T-helper 9 cell (primary cell): Measurements from ENCODE around the gene OGA.

Experiments used
- DNase-seq: peaks from one replicate; pipeline ENCODE4 v3.0.0-alpha.2; 2020

Gene OGA

DNA sequence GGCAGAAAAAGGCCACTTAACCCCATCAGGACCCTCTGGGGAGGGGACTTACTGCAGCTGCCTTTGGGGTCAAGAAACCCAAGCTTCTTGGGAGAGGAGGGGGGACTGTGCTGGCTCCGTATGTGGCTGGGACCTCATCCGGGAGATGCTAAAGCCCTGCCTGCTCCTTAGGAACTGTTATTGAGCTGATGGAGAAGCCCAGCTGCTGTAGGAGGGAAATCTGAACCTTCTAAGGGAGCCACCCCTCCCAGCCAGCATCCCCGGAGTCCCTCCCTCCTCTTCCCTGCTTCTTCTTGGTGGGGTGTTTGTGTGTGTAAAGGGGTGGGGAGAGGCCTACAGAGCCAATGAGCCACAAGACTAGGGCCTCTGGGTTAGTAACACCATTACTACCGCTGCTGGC lies 17.1 kb upstream of the OGA start:
- DNase-seq, result no peak

DNA sequence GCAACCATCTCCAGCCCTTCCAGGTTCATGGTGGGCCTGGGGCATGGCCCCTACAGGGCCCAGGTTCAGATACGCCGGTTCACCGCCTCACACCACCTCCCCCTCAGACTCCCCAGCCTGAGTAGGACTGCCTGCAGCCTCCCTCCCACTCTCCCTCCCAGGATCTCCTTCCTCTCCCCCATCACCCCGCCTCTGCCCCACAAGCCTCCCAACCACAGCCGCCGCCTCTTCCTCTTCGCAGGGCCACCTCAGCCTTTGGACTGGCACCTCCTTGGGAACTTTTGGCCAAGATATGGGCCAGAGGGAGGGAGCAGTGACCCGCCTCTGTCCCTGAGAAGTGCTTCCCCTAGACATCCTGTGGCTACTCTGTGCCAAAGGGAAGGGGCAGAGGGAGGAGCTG lies 16.1 kb upstream of the OGA start:
- no peak for DNase-seq

DNA sequence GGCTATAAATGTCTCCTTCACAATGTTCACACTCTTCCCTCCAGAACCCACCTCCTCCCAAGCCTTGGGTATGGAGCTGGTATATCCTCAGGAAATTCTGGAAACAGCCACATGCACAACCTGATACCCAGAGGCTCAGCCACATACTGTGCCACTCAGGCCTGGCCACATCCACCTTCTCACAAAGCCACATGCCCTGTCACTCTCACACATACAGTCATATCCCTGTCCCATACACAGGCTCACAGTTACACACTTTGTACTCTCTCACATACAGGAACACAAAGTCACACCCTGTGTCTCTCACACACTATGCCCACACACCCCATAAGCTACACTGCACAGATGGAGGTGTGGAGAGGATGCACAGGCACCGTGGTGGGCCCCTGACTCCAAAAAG lies 15.2 kb upstream of the OGA start:
- DNase-seq, result no peak

DNA sequence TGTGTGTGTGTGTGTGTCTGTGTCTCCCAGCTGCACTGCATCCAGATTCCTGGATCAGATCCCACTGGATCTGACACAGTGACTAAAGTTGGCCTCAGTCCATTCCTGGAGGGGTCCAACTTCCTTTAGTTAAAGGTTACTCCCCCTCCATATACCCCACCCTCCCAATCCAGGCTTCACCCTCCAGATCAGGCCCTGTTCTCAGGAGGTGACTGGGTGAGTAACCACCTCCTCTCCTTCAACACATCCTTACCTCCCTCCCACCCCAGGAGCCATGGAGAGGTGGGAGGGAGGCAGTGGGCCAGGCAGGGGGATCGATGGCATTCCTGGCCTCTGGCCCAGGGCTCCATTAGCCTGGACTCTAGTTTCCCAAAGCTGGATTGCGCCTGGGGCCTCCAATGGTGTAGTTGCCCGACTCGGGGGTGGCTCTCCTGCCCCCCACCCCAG lies 14.1 kb upstream of the OGA start:
- DNase-seq, result no peak

DNA sequence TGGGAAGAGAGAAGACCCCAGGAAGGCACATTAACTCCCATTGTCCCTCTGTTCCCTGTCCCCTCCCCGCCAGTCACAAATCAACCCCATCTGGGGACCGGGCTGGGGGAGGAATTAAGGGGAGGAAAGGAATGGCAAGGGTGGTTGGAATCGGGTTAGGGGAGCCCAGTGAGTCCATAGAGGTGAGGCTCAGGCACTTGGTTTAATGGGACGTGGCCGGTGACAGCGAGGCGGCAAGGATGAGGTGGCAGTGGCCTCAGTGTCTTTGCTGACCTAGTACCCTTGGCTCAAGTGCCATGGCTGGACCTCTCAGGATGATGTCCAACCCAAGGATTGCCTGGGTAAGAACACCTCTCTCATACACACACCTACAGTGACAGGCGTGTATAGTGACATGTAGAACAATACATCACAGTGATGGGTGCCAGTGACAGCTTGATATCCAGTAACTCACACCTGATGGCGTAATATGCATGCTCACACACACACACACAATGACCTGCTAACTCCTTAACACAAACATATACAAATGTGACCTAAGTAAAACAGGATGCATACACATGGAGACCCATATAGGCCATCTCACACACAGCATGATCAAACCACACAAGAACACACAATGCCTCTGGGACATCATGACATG lies 13.0 kb upstream of the OGA start:
- no peak for DNase-seq

DNA sequence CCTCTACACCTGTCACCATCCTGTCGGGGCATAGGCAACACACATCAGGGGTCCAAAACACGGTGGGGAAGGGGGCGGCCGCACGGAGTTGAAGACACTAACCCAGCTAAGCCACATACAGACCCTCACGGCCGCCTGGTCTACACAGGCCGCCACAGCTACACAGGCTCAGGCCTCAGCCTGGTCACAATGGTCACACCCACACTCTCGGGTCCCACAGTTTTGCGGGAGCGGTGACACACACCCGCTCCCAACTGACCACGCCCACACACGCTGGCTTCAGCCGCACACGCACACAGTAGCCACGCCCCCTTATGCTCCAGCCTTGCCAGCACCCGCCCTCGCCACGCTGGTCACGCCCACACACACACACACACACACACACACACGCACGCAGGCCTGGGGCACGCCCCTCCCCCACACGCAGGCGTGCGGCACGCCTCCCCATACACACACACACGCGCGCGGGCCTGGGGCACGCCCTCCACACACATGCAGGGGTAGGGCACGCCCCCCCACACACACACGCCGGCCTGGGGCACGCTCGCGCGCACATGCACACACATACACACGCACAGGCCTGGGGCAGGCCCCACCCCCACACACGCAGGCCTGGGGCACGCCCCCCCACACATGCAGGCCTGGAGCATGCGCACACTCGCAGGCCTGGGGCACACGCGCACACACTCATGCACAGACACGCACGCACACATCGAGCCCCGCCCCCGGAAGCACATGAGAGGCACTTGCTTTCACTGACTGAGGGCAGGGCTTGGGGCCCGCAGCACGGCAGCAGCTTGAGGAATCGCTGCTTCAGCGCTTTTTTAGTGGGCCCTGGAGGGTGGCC lies 12.3 kb upstream of the OGA start:
- peak; percentile 95 for DNase-seq

DNA sequence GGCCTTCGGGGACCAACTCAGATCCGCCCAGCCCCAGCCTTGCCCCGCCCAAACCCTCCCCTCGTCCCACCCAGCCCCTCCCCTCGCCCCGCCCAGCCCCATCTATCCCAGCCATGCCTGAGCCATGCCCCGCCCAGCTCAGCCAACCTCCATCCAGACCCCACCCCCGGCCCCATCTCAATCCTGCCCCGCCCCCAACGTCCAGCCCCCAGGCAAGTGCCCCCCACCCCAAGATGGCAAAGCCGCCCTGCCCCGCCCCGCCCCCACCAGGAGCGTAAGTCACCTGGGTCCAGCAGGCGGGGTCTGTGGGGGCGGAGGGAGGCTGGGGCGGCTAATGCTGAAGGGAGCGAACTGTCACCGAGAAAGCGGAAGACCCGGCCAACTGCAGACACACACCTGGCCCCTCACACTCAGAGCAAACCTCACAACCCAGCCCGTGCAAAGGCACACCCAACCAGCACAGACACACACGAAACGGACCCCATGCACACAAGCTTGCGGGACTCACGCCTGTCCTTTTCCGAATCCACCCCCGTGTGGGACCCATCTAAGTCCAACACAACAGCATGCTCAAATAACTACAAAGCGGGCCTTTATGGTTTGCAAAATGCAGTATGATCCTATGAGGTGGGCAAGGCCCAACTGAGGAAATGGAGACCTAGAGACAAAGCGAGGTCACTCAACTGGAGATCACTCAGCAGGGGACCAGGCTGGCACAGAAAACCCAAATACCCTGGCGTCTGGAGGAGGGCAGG lies 11.5 kb upstream of the OGA start:
- peak; percentile 64 for DNase-seq

DNA sequence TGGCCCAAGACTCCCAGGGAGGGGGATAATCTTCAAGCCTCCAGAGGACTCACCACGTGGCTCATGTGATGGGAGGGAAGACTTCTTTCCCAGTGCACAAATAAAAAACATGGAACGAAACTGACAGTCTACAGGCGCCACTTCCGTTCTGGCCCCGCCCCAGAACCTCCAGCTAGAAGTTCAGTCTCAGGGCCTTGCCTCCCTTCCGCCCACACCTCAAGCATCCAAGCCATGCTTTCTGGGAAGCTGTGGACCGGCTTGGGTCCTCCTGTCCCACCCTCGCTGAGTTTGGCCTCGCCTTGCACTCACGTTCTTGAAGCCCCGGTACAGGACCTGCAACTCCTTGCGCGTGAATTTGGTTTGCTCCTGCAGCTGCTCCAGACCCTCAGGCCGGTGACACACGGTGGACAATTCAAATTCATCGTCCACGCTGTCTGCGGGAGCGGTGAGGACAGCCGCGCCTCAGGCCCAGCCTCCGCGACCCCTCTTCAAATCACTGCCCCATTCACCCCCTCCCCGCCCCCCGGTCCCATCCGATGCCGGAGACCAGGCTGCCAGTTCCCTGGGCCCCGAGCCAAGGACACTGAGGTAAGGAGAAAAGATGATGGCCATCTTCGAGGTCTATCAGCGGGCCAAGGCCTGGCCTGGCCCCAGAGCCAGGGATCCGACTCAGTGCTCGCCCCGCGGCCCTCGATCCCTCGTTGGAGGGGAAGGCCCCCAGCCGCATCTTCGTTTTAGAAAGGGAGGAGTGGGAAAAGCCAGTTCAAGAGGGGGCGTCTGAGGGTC lies 10.7 kb upstream of the OGA start:
- no peak for DNase-seq

DNA sequence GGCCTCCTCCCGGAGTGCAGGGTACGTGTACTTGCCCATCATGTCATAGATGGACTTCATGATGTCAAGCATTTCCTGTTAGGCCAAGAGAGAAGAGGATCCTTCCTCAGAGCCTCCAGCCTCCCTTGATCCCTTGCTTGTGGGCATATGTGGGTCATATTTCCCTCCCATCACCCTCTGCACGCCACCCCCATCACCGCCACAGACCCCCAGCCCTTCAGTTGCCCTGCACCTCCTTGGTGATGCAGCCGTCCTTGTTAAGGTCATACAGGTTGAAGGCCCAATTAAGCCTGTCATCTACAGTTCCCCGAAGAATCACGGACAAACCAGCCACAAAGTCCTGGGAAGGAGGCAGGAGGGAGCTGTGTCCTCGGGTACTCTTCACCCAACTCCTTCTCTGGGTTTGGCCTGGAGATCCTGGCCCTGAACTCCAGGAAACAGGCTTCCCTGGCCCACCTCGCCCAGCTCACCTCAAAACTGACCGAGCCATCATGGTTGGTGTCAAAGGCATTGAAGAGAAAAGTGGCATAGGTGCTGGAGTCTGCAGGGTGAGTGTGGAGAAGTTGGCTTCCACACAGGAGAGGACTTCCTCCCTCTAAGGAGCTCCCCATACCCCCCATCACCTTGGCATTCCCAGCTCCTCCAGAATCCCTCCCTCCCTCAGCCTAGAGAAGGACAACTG lies 9.8 kb upstream of the OGA start:
- DNase-seq, result no peak

DNA sequence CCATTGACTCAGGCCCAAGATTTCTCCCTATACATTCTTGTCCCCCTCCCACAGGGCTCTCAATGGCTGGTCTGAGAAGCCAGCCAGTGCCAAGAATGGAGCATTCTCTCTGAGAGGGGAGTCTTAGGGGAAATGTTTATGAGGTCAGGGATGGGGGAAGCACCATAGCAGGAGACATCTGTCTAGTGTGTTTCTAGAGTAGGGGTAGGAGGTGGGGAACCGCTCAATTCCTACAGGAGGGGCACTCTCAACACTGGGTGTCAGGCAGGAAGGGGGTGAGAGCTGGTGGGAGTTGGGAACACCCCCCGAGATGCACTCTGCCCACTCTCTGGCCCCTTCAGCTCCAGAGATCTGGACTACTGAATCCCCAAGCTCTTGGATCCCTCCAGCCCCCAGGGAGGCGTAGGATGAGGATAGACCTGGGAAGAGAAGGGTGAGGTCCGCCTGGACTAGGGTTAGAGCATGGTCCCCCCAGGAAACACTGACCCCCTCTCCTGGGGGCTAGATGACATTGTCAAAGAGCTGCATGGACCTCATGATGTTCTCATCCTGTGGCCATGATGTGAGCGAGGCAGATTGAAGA lies 8.7 kb upstream of the OGA start:
- DNase-seq, result no peak

DNA sequence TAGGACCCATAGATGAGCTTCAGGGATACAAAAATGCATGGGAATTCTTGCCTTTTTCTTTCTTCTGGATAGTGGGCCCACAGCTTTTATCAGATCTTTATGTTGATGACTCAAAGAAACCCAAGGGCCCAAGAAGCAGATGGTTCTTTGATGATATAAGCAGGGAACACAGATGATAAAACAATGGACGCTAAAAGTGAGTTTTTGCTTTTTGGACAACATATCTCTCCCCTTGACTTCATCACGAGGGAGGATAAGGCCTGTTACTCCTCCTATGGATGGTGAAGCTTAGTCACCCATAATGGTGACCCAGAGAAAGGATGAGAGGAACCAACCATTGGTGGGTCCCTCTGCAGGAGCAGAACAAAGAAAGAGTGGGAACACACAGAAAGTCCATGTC lies 6.5 kb upstream of the OGA start:
- no peak for DNase-seq

DNA sequence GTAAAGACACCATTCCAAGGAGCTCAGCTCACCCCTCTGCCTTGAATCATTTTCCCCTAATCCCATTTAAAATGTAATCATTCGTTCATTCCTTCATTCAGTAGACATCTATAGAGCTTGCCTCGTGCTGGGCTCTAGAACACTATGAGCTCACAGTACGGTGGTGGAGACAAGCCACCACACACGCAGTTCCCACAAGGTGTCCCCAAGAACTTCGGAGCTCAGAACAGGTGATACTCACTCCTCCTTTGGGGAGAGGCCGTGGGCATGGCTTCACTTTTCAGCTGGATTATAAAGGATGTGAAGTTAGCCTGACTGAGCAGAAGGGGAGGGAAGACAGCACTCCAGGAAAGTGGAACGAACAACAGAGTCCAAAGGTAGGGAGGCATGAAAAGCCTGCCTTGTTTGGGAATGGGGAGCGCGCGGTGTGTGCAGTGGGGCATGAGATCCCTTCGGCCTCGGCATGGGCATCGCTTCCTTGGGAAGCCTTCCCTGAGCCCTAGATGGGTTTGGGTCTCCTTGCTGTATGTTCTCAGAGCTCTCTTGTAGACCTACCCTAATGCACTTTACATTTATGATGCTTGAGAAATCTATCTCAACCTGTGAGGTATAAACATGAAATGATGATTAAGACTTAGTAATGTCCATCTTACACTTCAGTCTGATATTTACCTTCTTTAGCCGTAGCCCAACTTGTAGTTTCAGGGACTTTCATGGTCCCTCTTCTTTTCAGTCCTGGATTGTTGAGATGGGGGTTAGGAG lies 809 bp upstream of the OGA start:
- peak; percentile 30 for DNase-seq

DNA sequence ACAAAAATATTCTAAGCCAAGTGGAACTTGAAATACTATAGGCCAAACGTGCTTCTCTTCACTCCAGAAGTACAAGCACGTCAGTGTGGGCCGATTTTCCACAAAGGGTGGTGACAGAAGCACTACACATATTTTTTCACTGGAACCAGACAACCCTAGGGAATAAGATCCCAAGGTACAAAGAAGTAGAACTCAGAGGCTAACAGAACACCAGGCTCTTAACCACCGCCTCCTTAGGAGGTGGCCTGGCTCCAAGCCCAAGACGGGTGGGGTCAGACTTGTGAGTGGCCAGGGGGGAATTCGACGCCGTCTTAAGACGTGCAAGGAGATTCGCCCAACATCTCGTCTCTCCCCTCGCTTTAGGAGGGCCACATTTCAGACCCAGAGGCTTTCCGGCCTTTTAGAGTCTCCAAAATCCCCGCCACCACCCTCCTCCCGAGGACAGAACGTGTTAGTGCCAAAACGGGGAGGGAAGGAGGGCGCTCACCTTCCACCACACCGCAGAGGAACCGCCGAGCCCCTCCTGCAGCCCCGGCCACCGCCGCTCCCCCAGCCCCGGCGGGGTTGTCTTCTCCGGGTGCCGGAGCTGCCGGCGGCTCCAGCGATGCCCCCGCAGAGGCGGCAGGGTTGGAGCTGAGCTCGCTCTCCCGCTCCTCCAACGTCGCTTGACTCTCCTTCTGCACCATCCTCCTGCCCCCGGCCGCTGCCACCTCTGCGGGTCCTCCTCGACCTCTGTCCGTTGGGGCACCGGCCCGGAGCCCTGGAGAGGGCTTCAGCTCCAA lies 716 bp downstream of the OGA start:
- peak; percentile 39 for DNase-seq

DNA sequence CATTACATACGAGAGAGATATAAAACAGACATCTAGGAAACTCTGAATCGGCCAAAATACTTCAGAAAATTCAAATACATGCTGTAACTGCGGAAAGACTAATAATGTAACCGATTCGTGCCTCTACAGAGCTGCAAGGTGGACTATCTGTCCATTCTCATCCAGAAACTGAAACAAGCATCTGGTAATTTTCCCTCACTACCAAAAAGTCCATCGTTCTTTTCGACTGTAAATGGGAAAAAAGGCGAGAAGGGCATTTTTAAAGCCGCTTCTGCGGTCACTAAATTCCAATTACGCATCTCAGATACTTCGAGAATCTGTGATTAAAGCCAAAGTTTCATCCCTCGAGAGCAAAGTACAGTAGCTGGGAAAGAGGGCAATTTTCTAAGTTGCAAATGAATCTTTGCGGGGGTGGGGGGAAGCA lies 1.3 kb downstream of the OGA start:
- no peak for DNase-seq

DNA sequence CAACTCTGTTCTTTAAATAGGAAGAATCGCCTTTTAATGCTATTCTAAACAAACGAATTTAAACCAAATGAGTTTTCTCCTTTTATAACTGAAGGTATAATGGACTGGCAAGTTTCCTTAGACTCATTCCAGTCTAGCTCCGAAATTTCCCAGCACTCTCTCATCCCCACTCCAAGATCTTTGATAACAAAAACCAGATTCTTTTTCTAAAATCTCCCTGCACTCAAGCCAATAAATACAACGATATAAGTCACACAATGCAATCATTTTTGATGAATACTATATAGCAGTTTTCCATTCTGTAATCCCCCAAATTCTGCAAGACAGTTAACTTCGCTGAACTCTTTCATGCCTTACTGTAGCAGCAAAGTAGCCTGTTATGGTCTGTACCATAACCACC lies 1.9 kb downstream of the OGA start:
- DNase-seq, result no peak

DNA sequence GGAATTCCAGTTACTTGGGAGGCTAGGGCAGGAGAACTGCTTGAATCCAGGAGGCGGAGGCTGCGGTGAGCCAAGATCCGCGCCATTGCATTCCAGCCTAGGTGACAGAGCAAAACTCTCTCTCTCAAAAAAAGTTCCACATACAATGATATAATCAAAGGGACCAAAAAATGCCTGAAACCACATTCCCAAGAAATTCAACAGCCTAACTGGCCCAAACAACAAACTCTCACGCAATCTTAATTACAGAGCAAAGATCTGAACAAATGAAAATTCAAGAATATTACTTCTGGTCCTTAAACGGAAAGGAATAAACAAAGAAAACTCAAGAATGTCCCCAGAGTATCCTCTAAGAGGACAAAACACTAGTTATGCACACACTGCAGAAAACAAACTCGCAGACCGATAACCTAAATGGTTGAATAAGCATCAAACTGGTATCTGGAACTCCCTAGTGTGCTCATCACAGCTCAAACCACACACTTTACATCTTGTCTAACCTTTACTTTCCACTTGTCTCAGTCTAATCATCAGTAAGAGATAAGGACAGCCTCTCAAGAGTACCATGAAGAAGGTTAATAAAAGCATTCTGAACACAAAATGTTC lies 3.7 kb downstream of the OGA start:
- DNase-seq, result no peak

DNA sequence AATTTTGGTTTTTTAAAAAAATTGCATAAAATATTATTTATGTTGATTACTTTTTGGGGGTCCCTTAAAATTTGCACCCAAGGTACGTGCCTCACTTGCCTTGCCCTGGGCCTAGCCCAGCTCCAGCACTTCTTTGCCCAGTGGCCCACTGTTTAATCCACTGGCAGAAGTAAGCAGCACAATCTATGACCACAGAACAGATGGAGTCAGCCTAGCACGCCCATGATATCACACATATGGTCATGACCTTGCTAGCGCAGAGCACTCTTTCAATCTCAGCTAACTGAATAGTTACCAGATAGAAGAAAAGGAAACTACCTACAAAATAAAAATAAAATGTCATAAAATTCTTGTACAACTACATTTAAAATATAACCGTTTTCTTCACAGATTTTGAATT lies 5.6 kb downstream of the OGA start:
- DNase-seq, result no peak

DNA sequence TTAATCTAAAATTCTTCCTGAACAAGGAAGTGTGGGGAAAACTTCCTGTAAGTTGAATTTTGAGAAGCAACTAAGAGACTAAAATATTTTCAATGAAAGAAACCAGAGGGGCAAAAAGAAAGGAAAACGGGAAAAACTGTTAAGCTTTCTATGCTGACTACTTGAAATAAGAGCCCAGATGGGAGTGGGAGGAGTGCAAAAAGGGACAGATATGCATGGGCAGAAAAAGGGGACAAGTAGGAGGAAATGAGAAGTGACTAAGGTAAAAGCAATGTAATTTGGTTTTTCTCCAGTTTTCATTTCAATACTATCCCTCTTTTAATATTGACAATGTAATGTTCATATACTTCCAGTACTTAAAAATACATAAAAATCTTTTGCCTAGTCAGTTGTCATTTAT lies 11.1 kb downstream of the OGA start:
- DNase-seq, result no peak

DNA sequence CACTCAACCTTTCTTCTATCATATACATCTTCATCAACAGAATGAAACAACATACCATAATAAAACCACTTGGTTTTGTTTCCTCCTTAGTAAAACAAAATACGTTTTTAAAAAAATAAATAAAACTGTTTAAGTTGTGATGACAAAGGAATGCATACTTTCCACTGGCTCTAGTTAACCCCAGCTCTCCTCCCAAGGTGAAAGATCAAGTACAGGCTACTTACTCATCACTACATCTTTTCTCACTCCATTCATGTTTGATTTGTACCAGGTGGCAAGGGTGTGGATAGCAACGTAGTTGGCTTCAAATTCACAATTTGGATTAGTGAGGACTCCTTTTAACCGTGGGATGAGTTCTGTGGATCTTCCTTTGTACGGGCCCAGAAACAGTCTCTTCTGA lies 14.7 kb downstream of the OGA start:
- DNase-seq, result no peak
